LNCAP (cell line): ENCODE measurements around the gene EFCAB12.

ENCODE experiments used
- CTCF ChIP-seq: fragments of 450-650 bp; IDR thresholded peaks from 2 replicates; pipeline ENCODE4 v1.5.1; 2017; ENCODE audit warnings: mild to moderate bottlenecking

The EFCAB12 gene

GRCh38 chr3:129425213-129425612 lies 3.2 kb downstream of the EFCAB12 start:
- TF ChIP-seq CTCF, result no peak

- no peak for TF ChIP-seq CTCF
Observed at GRCh38 chr3:129424185-129424841, 4.1 kb downstream of the EFCAB12 start.

GRCh38 chr3:129422897-129423296 lies 5.5 kb downstream of the EFCAB12 start:
- no peak for TF ChIP-seq CTCF

GRCh38 chr3:129421988-129422745 lies 6.3 kb downstream of the EFCAB12 start:
- no peak for TF ChIP-seq CTCF

- TF ChIP-seq CTCF, result no peak
Observed at GRCh38 chr3:129421236-129421883, 7.1 kb downstream of the EFCAB12 start.

GRCh38 chr3:129419476-129419875 lies 9.0 kb downstream of the EFCAB12 start:
- no peak for TF ChIP-seq CTCF

GRCh38 chr3:129418041-129418973 lies 10.1 kb downstream of the EFCAB12 start:
- TF ChIP-seq CTCF, result no peak
